GM23338 (cell line): ENCODE measurements around the gene NID1. TPM values are rescaled to one million over a fixed set of nuclear protein-coding genes. Genes with fewer than 3 reads are reported as not detected.

Source experiments
- ATAC-seq: fragments of 200-7000 bp; cut with Tn5 transposase; 3 replicates; pipeline ENCODE4 v1.9.1; 2020
- DNase-seq: peaks from one replicate; pipeline ENCODE4 v3.0.0-alpha.2; 2015; ENCODE audit warnings: low spot score
- H2AFZ ChIP-seq: fragments of 200-600 bp; sonication (generic); 2 replicates; pipeline ENCODE4 v1.8.0; 2016; ENCODE audit warnings: antibody characterized with exemption, mild to moderate bottlenecking, moderate library complexity
- H3F3A ChIP-seq: fragments of 200-600 bp; sonication (generic); replicated peaks from 2 replicates; pipeline ENCODE4 v1.8.0; 2017; ENCODE audit warnings: antibody characterized with exemption, mixed run types, low read depth
- H3K27ac ChIP-seq: fragments of 200-600 bp; sonication (generic); 2 replicates; pipeline ENCODE4 v1.6.1; 2016; ENCODE audit warnings: low read depth
- H3K27me3 ChIP-seq: fragments of 200-600 bp; sonication (generic); 2 replicates; pipeline ENCODE4 v1.8.0; 2016; ENCODE audit warnings: mild to moderate bottlenecking, mixed run types, moderate library complexity; ENCODE audit not compliant: insufficient read depth
- H3K36me3 ChIP-seq: fragments of 200-600 bp; sonication (generic); 2 replicates; pipeline ENCODE4 v1.8.0; 2016; ENCODE audit warnings: mild to moderate bottlenecking; ENCODE audit not compliant: insufficient read depth
- H3K4me1 ChIP-seq: fragments of 200-600 bp; sonication (generic); 2 replicates; pipeline ENCODE4 v1.8.0; 2016; ENCODE audit warnings: mild to moderate bottlenecking, moderate library complexity; ENCODE audit not compliant: insufficient read depth
- H3K4me2 ChIP-seq: fragments of 200-600 bp; sonication (generic); 2 replicates; pipeline ENCODE4 v1.7.1; 2017; ENCODE audit warnings: mixed run types
- H3K4me3 ChIP-seq: fragments of 200-600 bp; sonication (generic); 2 replicates; pipeline ENCODE4 v1.6.1; 2016; ENCODE audit warnings: mixed run types
- H3K79me2 ChIP-seq: fragments of 200-600 bp; sonication (generic); replicated peaks from 2 replicates; pipeline ENCODE4 v1.8.0; 2017; ENCODE audit warnings: mild to moderate bottlenecking; ENCODE audit not compliant: insufficient read depth
- H3K9me2 ChIP-seq: fragments of 200-600 bp; sonication (generic); 2 replicates; pipeline ENCODE4 v1.8.0; 2017; ENCODE audit not compliant: insufficient read depth
- H4K20me1 ChIP-seq: fragments of 200-600 bp; sonication (generic); replicated peaks from 2 replicates; pipeline ENCODE4 v1.8.0; 2017; ENCODE audit warnings: mild to moderate bottlenecking; ENCODE audit not compliant: insufficient read depth
- H3K27ac Mint-ChIP-seq: 2 replicates; pipeline ENCODE4 v1.8.0; 2020; ENCODE audit warnings: inconsistent platforms, mild to moderate bottlenecking, moderate library complexity, mixed read lengths
- H3K27me3 Mint-ChIP-seq: 3 replicates; pipeline ENCODE4 v1.8.0; 2022; ENCODE audit warnings: low read depth, mild to moderate bottlenecking, moderate library complexity, mixed read lengths, inconsistent platforms; ENCODE audit not compliant: insufficient read depth, poor library complexity
- H3K36me3 Mint-ChIP-seq: 3 replicates; pipeline ENCODE4 v1.8.0; 2021; ENCODE audit warnings: low read depth, mild to moderate bottlenecking, inconsistent platforms, moderate library complexity, mixed read lengths
- H3K4me1 Mint-ChIP-seq: 3 replicates; pipeline ENCODE4 v1.8.0; 2020; ENCODE audit warnings: mild to moderate bottlenecking, inconsistent platforms, mixed read lengths
- H3K4me3 Mint-ChIP-seq: 3 replicates; pipeline ENCODE4 v1.8.0; 2021; ENCODE audit warnings: moderate library complexity, mild to moderate bottlenecking, inconsistent platforms, mixed read lengths
- H3K9me3 Mint-ChIP-seq: 3 replicates; pipeline ENCODE4 v1.8.0; 2020; ENCODE audit warnings: moderate library complexity, mild to moderate bottlenecking, inconsistent platforms, mixed read lengths
- CREB1 ChIP-seq: fragments of 250-450 bp; sonication (Bioruptor Pico); IDR thresholded peaks from 2 replicates; pipeline ENCODE4 v1.5.0; 2020; ENCODE audit warnings: low read depth, mild to moderate bottlenecking, moderate library complexity
- EZH2 ChIP-seq: fragments of 200-600 bp; sonication (generic); IDR thresholded peaks from one replicate; pipeline ENCODE4 v1.8.0; 2017; ENCODE audit warnings: antibody characterized with exemption, mild to moderate bottlenecking, low read depth; ENCODE audit not compliant: unreplicated experiment
- EZH2phosphoT487 ChIP-seq: fragments of 200-600 bp; sonication (generic); IDR thresholded peaks from one replicate; pipeline ENCODE4 v1.8.1; 2018; ENCODE audit warnings: antibody characterized with exemption; ENCODE audit not compliant: unreplicated experiment
- JUNB ChIP-seq: IDR thresholded peaks from one replicate; pipeline ENCODE4 v1.6.1; 2016; ENCODE audit warnings: antibody characterized with exemption; ENCODE audit not compliant: unreplicated experiment
- NANOG ChIP-seq: IDR thresholded peaks from 2 replicates; pipeline ENCODE4 v1.6.1; 2016; ENCODE audit warnings: antibody characterized with exemption, borderline replicate concordance
- POLR2AphosphoS5 ChIP-seq: IDR thresholded peaks from 2 replicates; pipeline ENCODE4 v1.6.1; 2016; ENCODE audit warnings: antibody characterized with exemption, low read depth
- STAT1 ChIP-seq: IDR thresholded peaks from one replicate; pipeline ENCODE4 v1.6.1; 2016; ENCODE audit warnings: antibody characterized with exemption; ENCODE audit not compliant: unreplicated experiment
- ZNF114 ChIP-seq: fragments of 250-450 bp; sonication (Bioruptor Pico); IDR thresholded peaks from 2 replicates; pipeline ENCODE4 v1.5.0; 2020; ENCODE audit warnings: mild to moderate bottlenecking, moderate library complexity
- ZNF331 ChIP-seq: fragments of 250-450 bp; sonication (Bioruptor Pico); IDR thresholded peaks from 2 replicates; pipeline ENCODE4 v1.5.0; 2020; ENCODE audit warnings: low read depth, mild to moderate bottlenecking, moderate library complexity
- ZNF462 ChIP-seq: fragments of 250-450 bp; sonication (Bioruptor Pico); IDR thresholded peaks from 2 replicates; pipeline ENCODE4 v1.5.0; 2020; ENCODE audit warnings: mild to moderate bottlenecking, moderate library complexity
- polyA plus RNA-seq: library from polyadenylated mRNA; unstranded; fragments of >200 nt; fragmentation: Nextera tagmentation; extraction: Ambion mirVana; gene quantifications from 2 replicates; pipeline ENCODE4 v1.2.1, GENCODE V29; 2016
- total RNA-seq: library from RNA; depleted of rRNA; stranded (reverse); fragments of >200 nt; shearing (Covaris generic); gene quantifications from 2 replicates; pipeline ENCODE4 v1.2.3, GENCODE V29; 2014
- TF ChIP-seq, protein P1 (sequence below), 2 experiments: fragments of 200-600 bp in 1 of 2; sonication (generic) in 1 of 2; conservative IDR thresholded peaks; 2 replicates each; pipeline versions ENCODE4 v1.5.1 to v1.6.1; 2016 to 2017; ENCODE audit warnings: antibody characterized with exemption in 2 of 2, low read depth in 2 of 2, mild to moderate bottlenecking in 2 of 2, moderate library complexity in 1 of 2
- TF ChIP-seq, protein P2 (sequence below): IDR thresholded peaks from 2 replicates; pipeline ENCODE4 v1.6.1; 2016; ENCODE audit warnings: antibody characterized with exemption
- TF ChIP-seq, protein P3 (sequence below): IDR thresholded peaks from one replicate; pipeline ENCODE4 v1.6.1; 2018; ENCODE audit warnings: antibody characterized with exemption; ENCODE audit not compliant: unreplicated experiment

NID1 gene
- total and polyA plus RNA-seq, 2 experiments from 2014 or later = 7.1 to 32.5 TPM

DNA sequence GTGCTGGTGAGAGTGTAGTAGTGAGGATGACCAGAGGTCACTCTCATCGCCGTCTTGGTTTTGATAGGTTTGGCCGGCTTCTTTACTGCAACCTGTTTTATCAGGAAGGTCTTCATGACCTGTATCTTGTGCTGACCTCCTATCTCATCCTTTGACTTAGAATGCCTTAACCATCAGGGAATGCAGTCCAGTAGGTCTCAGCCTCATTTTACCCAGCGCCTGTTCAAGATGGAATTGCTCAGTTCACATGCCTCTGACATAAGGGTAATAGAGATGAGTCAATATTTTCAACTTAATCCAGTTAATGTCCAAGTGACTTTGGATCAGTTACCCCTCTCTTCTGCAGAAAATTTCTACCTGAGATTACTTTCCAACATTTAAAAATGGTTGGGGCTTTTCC, 4.6 kb downstream of the NID1 start:
- Mint-ChIP-seq H3K9me3 (no peaks in the 10 kb centered on the region; the same call in 2 of the 3 replicates), H3K36me3 (peaks cover 2% of the 10 kb centered on the region; the same call in 2 of the 3 replicates), H3K27ac (no peak overlapping the region), H3K4me3 (no peak overlapping the region), H3K4me1 (peaks cover 10% of the 10 kb centered on the region), H3K27me3 (peaks cover 12% of the 10 kb centered on the region)
- Histone ChIP-seq H3K36me3 (no peaks in the 10 kb centered on the region), H4K20me1 (peaks cover 14% of the 10 kb centered on the region), H3K4me1 (no peaks in the 10 kb centered on the region), H3K79me2 (no peaks in the 10 kb centered on the region), H2AFZ (no peak overlapping the region), H3K4me3 (no peak overlapping the region), H3F3A (no peaks in the 10 kb centered on the region), H3K27ac (no peak overlapping the region), H3K4me2 (no peak overlapping the region), H3K27me3 (peaks cover 24% of the 10 kb centered on the region), H3K9me2 (no peaks in the 10 kb centered on the region)
- no peak for TF ChIP-seq POLR2AphosphoS5
- TF ChIP-seq, protein P1, sequence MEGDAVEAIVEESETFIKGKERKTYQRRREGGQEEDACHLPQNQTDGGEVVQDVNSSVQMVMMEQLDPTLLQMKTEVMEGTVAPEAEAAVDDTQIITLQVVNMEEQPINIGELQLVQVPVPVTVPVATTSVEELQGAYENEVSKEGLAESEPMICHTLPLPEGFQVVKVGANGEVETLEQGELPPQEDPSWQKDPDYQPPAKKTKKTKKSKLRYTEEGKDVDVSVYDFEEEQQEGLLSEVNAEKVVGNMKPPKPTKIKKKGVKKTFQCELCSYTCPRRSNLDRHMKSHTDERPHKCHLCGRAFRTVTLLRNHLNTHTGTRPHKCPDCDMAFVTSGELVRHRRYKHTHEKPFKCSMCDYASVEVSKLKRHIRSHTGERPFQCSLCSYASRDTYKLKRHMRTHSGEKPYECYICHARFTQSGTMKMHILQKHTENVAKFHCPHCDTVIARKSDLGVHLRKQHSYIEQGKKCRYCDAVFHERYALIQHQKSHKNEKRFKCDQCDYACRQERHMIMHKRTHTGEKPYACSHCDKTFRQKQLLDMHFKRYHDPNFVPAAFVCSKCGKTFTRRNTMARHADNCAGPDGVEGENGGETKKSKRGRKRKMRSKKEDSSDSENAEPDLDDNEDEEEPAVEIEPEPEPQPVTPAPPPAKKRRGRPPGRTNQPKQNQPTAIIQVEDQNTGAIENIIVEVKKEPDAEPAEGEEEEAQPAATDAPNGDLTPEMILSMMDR (conservative IDR thresholded peaks at IDR 0.05; ENCODE audit: low read depth in 2 of 2) = no peak
- TF ChIP-seq STAT1 = no peak
- TF ChIP-seq NANOG = no peak
- no peak for TF ChIP-seq ZNF114
- no peak for TF ChIP-seq ZNF331
- no peak for TF ChIP-seq EZH2
- TF ChIP-seq EZH2phosphoT487 = no peak
- TF ChIP-seq, protein P2, sequence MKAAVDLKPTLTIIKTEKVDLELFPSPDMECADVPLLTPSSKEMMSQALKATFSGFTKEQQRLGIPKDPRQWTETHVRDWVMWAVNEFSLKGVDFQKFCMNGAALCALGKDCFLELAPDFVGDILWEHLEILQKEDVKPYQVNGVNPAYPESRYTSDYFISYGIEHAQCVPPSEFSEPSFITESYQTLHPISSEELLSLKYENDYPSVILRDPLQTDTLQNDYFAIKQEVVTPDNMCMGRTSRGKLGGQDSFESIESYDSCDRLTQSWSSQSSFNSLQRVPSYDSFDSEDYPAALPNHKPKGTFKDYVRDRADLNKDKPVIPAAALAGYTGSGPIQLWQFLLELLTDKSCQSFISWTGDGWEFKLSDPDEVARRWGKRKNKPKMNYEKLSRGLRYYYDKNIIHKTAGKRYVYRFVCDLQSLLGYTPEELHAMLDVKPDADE = no peak
- TF ChIP-seq, protein P3, sequence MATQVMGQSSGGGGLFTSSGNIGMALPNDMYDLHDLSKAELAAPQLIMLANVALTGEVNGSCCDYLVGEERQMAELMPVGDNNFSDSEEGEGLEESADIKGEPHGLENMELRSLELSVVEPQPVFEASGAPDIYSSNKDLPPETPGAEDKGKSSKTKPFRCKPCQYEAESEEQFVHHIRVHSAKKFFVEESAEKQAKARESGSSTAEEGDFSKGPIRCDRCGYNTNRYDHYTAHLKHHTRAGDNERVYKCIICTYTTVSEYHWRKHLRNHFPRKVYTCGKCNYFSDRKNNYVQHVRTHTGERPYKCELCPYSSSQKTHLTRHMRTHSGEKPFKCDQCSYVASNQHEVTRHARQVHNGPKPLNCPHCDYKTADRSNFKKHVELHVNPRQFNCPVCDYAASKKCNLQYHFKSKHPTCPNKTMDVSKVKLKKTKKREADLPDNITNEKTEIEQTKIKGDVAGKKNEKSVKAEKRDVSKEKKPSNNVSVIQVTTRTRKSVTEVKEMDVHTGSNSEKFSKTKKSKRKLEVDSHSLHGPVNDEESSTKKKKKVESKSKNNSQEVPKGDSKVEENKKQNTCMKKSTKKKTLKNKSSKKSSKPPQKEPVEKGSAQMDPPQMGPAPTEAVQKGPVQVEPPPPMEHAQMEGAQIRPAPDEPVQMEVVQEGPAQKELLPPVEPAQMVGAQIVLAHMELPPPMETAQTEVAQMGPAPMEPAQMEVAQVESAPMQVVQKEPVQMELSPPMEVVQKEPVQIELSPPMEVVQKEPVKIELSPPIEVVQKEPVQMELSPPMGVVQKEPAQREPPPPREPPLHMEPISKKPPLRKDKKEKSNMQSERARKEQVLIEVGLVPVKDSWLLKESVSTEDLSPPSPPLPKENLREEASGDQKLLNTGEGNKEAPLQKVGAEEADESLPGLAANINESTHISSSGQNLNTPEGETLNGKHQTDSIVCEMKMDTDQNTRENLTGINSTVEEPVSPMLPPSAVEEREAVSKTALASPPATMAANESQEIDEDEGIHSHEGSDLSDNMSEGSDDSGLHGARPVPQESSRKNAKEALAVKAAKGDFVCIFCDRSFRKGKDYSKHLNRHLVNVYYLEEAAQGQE = no peak
- no peak for TF ChIP-seq JUNB
- no peak for TF ChIP-seq CREB1 (CRISPR knock-in tag)
- no peak for TF ChIP-seq ZNF462 (CRISPR knock-in tag)
- DNase-seq (no peak), ATAC-seq (no peak)
